BLaER1 treated with 17β-estradiol and CSF1 and Interleukin-3, amounts not matched to agents 10 nM and 100 nM (cell line): ENCODE data around the gene DEUP1.

Experiments used
- H3K27ac ChIP-seq, 11 experiments: shearing (Covaris generic); formaldehyde crosslinking; 2 replicates each; pipeline ENCODE4 v1.8.1; 2022
- H3K27me3 ChIP-seq, 11 experiments: shearing (Covaris generic); formaldehyde crosslinking; 2 replicates each; pipeline ENCODE4 v1.8.1; 2022
- H3K36me3 ChIP-seq, 11 experiments: shearing (Covaris generic); formaldehyde crosslinking; 2 replicates each; pipeline ENCODE4 v1.8.1; 2022
- H3K4me1 ChIP-seq, 10 experiments: shearing (Covaris generic); formaldehyde crosslinking; 2 replicates each; pipeline ENCODE4 v1.8.1; 2022
- H3K4me2 ChIP-seq, 11 experiments: shearing (Covaris generic); formaldehyde crosslinking; 2 replicates each; pipeline ENCODE4 v1.8.1; 2022
- H3K4me3 ChIP-seq, 10 experiments: shearing (Covaris generic); formaldehyde crosslinking; 2 replicates each; pipeline ENCODE4 v1.8.1; 2022
- H3K9ac ChIP-seq, 11 experiments: shearing (Covaris generic); formaldehyde crosslinking; 2 replicates each; pipeline ENCODE4 v1.8.1; 2022
- H3K9me3 ChIP-seq, 11 experiments: shearing (Covaris generic); formaldehyde crosslinking; replicated peaks in 1 of 11; 2 replicates each; pipeline ENCODE4 v1.8.1; 2022
- H4K20me1 ChIP-seq, 11 experiments: shearing (Covaris generic); formaldehyde crosslinking; 2 replicates each; pipeline ENCODE4 v1.8.1; 2022
- Cebpa-rat ChIP-seq, 11 experiments: shearing (Covaris generic); IDR thresholded peaks; 2 replicates each; pipeline ENCODE4 v1.8.1; 2022

The DEUP1 gene

GRCh38 chr11:93484716-93485115 lies 154.2 kb downstream of the DEUP1 start:
- H3K4me3 ChIP-seq, result no peak overlapping the region
- H3K4me1 ChIP-seq, result no peaks in the 10 kb centered on the region
- no peak overlapping the region for H3K9ac ChIP-seq
- peaks cover 0 to 13% (median 0%) of the 10 kb centered on the region in 11 experiments; a peak in 3 of 22 replicates for H4K20me1 ChIP-seq
- H3K4me2 ChIP-seq, result no peak overlapping the region
- peaks cover 0 to 31% (median 13%) of the 10 kb centered on the region in 11 experiments; a peak in 12 of 22 replicates for H3K36me3 ChIP-seq
- H3K27ac ChIP-seq, result no peak overlapping the region
- H3K27me3 ChIP-seq, result no peaks in the 10 kb centered on the region
- no peaks in the 10 kb centered on the region for H3K9me3 ChIP-seq
- no peak for TF ChIP-seq Cebpa-rat (IDR thresholded peaks at IDR 0.05)

GRCh38 chr11:93485983-93486382 lies 155.4 kb downstream of the DEUP1 start:
- H3K27me3 ChIP-seq, result no peaks in the 10 kb centered on the region
- no peak overlapping the region for H3K4me2 ChIP-seq
- no peak overlapping the region for H3K27ac ChIP-seq
- H3K9ac ChIP-seq, result no peak overlapping the region
- H3K4me1 ChIP-seq, result no peaks in the 10 kb centered on the region
- H3K9me3 ChIP-seq, result no peaks in the 10 kb centered on the region
- peaks cover 0 to 33% (median 14%) of the 10 kb centered on the region in 11 experiments; a peak in 11 of 22 replicates for H3K36me3 ChIP-seq
- H4K20me1 ChIP-seq, result peaks cover 0 to 13% (median 0%) of the 10 kb centered on the region in 11 experiments; a peak in 3 of 22 replicates
- no peak overlapping the region for H3K4me3 ChIP-seq
- no peak for TF ChIP-seq Cebpa-rat (IDR thresholded peaks at IDR 0.05)

GRCh38 chr11:93487032-93487483 lies 156.5 kb downstream of the DEUP1 start:
- no peak overlapping the region for H3K4me2 ChIP-seq
- H3K27me3 ChIP-seq, result no peaks in the 10 kb centered on the region
- H3K36me3 ChIP-seq, result peaks cover 0 to 35% (median 14%) of the 10 kb centered on the region in 11 experiments; a peak in 9 of 22 replicates
- no peaks in the 10 kb centered on the region for H3K9me3 ChIP-seq
- no peak overlapping the region for H3K9ac ChIP-seq
- no peak overlapping the region for H3K27ac ChIP-seq
- peaks cover 0 to 13% (median 0%) of the 10 kb centered on the region in 11 experiments; a peak in 2 of 22 replicates for H4K20me1 ChIP-seq
- TF ChIP-seq Cebpa-rat (IDR thresholded peaks at IDR 0.05), result no peak
- H3K4me3 ChIP-seq, result no peak overlapping the region
- H3K4me1 ChIP-seq, result no peaks in the 10 kb centered on the region
